ENCODE results near the gene CCDC88A. TPM values are rescaled to one million over a fixed set of nuclear protein-coding genes. Genes with fewer than 3 reads are reported as not detected.
"Not testable (repeated sequence)": the region's sequence is repeated elsewhere in the genome, so short reads cannot be mapped to it uniquely, and the experiment has no call there.

Gene CCDC88A
- total RNA-seq, 1 donor from 2014 or later = 400 TPM

GRCh38 chr2:55302241-55302640, 117.4 kb downstream of the CCDC88A start:
- no peak overlapping the region for H3K27ac Mint-ChIP-seq (ENCODE audit: unreplicated experiment)
- no peaks in the 10 kb centered on the region for H3K9me3 Mint-ChIP-seq (ENCODE audit: unreplicated experiment)
- TF ChIP-seq CTCF (IDR thresholded peaks at IDR 0.05; ENCODE audit: partially characterized antibody, unreplicated experiment) = no peak
- H3K27me3 Mint-ChIP-seq (ENCODE audit: unreplicated experiment) = no peaks in the 10 kb centered on the region
- H3K4me1 Mint-ChIP-seq (ENCODE audit: low read depth, unreplicated experiment) = no peaks in the 10 kb centered on the region
- H3K4me3 Mint-ChIP-seq (ENCODE audit: unreplicated experiment) = no peak overlapping the region
- H3K36me3 Mint-ChIP-seq (ENCODE audit: unreplicated experiment) = no peaks in the 10 kb centered on the region
- no peak for DNase-seq

GRCh38 chr2:55301277-55301676, 118.4 kb downstream of the CCDC88A start:
- Mint-ChIP-seq H3K9me3 (ENCODE audit: unreplicated experiment) (no peaks in the 10 kb centered on the region), H3K27me3 (ENCODE audit: unreplicated experiment) (no peaks in the 10 kb centered on the region), H3K27ac (ENCODE audit: unreplicated experiment) (no peak overlapping the region)

GRCh38 chr2:55296393-55296792, 123.3 kb downstream of the CCDC88A start:
- no peaks in the 10 kb centered on the region for H3K36me3 Mint-ChIP-seq (ENCODE audit: unreplicated experiment)
- no peaks in the 10 kb centered on the region for H3K9me3 Mint-ChIP-seq (ENCODE audit: unreplicated experiment)
- no peak for TF ChIP-seq CTCF (IDR thresholded peaks at IDR 0.05; ENCODE audit: partially characterized antibody, unreplicated experiment)
- H3K4me1 Mint-ChIP-seq (ENCODE audit: low read depth, unreplicated experiment) = peaks cover 3% of the 10 kb centered on the region
- no peak overlapping the region for H3K4me3 Mint-ChIP-seq (ENCODE audit: unreplicated experiment)
- H3K27me3 Mint-ChIP-seq (ENCODE audit: unreplicated experiment) = peaks cover 1% of the 10 kb centered on the region
- H3K27ac Mint-ChIP-seq (ENCODE audit: unreplicated experiment) = no peak overlapping the region
- DNase-seq = no peak

More at GRCh38 chr2:55301277-55301676, 118.4 kb downstream of the CCDC88A start:
- no peak for TF ChIP-seq CTCF (IDR thresholded peaks at IDR 0.05; ENCODE audit: partially characterized antibody, unreplicated experiment)
- no peak for DNase-seq
- Mint-ChIP-seq H3K4me3 (ENCODE audit: unreplicated experiment) (no peak overlapping the region), H3K4me1 (ENCODE audit: low read depth, unreplicated experiment) (no peaks in the 10 kb centered on the region), H3K36me3 (ENCODE audit: unreplicated experiment) (no peaks in the 10 kb centered on the region)

GRCh38 chr2:55283083-55283482, 136.6 kb downstream of the CCDC88A start:
- Mint-ChIP-seq H3K9me3 (ENCODE audit: unreplicated experiment) (peaks cover 13% of the 10 kb centered on the region), H3K27me3 (ENCODE audit: unreplicated experiment) (peaks cover 8% of the 10 kb centered on the region), H3K36me3 (ENCODE audit: unreplicated experiment) (no peaks in the 10 kb centered on the region), H3K27ac (ENCODE audit: unreplicated experiment) (no peak overlapping the region), H3K4me3 (ENCODE audit: unreplicated experiment) (peak overlapping the region; percentile 88), H3K4me1 (ENCODE audit: low read depth, unreplicated experiment) (peaks cover 12% of the 10 kb centered on the region)
- DNase-seq = no peak
- TF ChIP-seq CTCF (IDR thresholded peaks at IDR 0.05; ENCODE audit: partially characterized antibody, unreplicated experiment) = no peak

GRCh38 chr2:55282110-55282917, 137.3 kb downstream of the CCDC88A start:
- no peak for TF ChIP-seq CTCF (IDR thresholded peaks at IDR 0.05; ENCODE audit: partially characterized antibody, unreplicated experiment)
- Mint-ChIP-seq H3K27ac (ENCODE audit: unreplicated experiment) (peak overlapping the region; percentile 94), H3K9me3 (ENCODE audit: unreplicated experiment) (peaks cover 13% of the 10 kb centered on the region), H3K4me3 (ENCODE audit: unreplicated experiment) (peak overlapping the region; percentile 88), H3K4me1 (ENCODE audit: low read depth, unreplicated experiment) (peaks cover 12% of the 10 kb centered on the region), H3K27me3 (ENCODE audit: unreplicated experiment) (peaks cover 8% of the 10 kb centered on the region), H3K36me3 (ENCODE audit: unreplicated experiment) (no peaks in the 10 kb centered on the region)
- DNase-seq = peak; percentile 91

GRCh38 chr2:55280851-55281546, 138.7 kb downstream of the CCDC88A start:
- DNase-seq; H3K36me3 Mint-ChIP-seq (ENCODE audit: unreplicated experiment); H3K27me3 Mint-ChIP-seq (ENCODE audit: unreplicated experiment): not testable (repeated sequence)
- H3K4me1 Mint-ChIP-seq (ENCODE audit: low read depth, unreplicated experiment) = peaks cover 12% of the 10 kb centered on the region
- peak overlapping the region; percentile 3 for H3K27ac Mint-ChIP-seq (ENCODE audit: unreplicated experiment)
- H3K9me3 Mint-ChIP-seq (ENCODE audit: unreplicated experiment) = peaks cover 13% of the 10 kb centered on the region
- peak overlapping the region; percentile 68 for H3K4me3 Mint-ChIP-seq (ENCODE audit: unreplicated experiment)

- peak overlapping the region; percentile 96 for H3K27ac Mint-ChIP-seq (ENCODE audit: unreplicated experiment)
- not testable (repeated sequence) for H3K36me3 Mint-ChIP-seq (ENCODE audit: unreplicated experiment); H3K27me3 Mint-ChIP-seq (ENCODE audit: unreplicated experiment); DNase-seq
- H3K4me3 Mint-ChIP-seq (ENCODE audit: unreplicated experiment) = peak overlapping the region; percentile 68
- peaks cover 13% of the 10 kb centered on the region for H3K9me3 Mint-ChIP-seq (ENCODE audit: unreplicated experiment)
- H3K4me1 Mint-ChIP-seq (ENCODE audit: low read depth, unreplicated experiment) = peaks cover 12% of the 10 kb centered on the region
Observed at GRCh38 chr2:55279859-55280424, 139.7 kb downstream of the CCDC88A start.
